GM19099 (cell line): ENCODE data around the gene NSF.
"Not testable (repeated sequence)": the region's sequence is repeated elsewhere in the genome, so short reads cannot be mapped to it uniquely, and the experiment has no call there.

Experiments used
- POLR2A ChIP-seq: IDR thresholded peaks from 3 replicates; pipeline ENCODE4 v1.6.1; 2011; ENCODE audit warnings: low read depth; ENCODE audit not compliant: insufficient read length; ENCODE audit errors: extremely low read depth

Gene NSF

DNA sequence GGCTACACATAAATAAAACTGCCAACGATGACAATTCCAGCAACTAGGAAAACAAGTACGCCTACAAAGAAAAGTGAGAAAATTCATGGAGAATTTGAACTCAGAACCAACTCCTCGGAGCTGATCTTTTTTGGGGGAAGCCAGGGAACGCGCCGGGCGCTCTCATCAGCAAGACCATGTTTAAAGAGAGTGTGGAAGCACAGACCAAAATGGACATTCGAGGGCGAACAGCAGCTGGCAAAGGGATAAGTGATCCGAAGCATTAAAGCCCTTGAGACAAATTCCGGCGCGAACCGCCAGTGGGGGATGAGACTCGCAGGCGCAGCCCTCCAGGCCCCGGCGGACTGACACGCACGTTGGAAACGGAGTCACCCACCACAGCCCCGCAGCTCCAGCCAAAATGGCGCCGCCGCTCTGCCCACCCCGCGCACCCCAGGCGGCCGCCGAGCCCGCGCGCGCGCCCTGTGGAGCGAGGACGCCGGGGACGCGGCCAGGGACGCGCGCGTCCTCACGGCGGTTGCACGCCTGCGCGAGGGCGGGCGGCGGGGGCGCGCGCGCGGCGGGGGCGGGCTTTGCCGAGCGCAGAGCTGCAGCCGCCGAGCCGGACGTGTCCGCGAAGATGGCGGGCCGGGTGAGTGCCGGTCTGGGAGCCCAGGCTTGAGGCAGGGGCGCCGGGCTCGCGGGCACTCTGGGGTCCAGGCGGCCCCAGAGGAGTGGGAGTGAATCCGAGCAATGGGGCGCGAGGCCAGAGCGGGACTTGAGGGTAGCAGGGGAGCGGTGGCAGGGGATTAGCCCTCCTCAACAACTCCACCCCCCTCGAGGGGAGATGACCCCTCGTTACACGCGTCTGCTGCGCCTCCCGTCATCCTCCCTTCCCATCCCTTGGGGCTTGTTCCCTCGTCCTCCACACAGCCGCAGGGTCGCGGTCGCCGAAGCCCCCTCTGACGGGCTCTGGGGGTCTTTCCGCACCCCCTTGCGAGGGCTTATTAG lies at the start of gene NSF:
Gene NSF (plus strand): TSS at position 513 of the 990 bp plus-strand sequence. CDS start 107 bp downstream, at position 620.
- not testable (repeated sequence) for TF ChIP-seq POLR2A

DNA sequence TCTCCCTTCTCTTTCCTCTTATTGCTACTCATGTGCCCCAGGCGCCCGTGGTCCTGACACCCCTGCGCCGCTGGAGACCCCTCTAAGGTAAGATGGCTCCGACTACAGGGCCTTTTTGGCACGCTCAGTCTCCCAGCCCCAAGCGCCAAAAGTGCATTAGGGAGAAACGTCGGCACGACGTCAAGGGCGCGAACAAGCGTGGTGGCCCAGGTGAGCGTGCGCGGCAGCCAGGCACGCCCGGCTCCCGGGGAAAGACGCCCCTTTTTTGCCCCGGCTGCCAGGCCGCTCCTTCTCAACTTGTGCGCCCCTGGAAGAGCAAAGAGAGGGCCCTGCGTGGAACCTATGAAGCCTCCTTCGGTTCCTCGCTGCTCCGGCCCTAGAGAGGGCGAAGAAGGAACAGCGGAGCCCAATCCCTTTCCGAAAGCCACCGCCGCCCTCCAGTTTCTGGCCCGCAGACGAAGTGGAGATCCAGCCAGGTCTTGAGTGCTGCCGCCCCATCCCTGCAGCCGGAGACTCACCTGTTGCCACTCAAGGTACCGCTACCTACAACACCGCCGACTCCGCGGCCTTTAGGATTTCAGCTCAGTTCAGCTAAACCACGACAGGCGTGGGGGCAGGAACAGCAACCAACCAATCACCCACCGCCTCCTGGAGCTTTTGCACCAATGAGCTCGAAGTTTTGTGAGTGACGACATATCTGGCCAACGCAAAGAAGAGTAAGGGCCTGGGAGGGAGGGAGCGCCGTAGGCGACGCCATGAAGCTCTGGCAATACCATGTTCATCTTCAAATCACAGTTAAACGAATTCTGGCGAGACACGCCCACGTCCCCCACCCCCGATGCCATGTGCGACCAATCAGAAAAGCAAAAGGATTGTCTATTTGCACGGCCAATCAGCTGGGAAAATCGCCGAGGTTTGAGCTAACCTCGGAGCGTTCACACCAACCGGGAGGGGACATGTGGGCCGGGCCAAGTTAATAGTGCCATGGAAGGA lies 11.1 kb upstream of the NSF start, which contains the start of gene ARL17A:
Gene ARL17A (minus strand): TSS at position 609 of the 993 bp plus-strand sequence. CDS start 3,369 bp downstream, outside the sequence.
- TF ChIP-seq POLR2A = not testable (repeated sequence)

DNA sequence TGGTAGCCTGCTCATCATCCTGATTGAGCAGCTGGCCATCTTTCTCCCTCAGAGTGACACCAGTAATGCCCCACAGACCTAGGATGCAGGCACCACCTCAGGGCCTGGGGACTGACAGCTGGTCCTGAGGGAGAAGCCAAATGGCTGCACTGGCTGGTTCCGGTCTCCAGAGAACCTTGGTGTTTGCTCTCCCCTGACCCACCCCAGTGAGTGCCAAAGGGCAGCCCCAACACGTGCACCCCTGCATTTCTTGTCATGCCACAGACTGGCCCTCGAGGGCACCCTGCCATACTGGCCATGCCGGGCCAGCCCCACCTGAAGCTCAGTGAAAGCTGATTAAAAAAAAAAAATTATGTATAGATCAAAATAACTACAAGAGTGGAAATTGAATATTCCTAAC lies 127.5 kb downstream of the NSF start:
- no peak for TF ChIP-seq POLR2A

DNA sequence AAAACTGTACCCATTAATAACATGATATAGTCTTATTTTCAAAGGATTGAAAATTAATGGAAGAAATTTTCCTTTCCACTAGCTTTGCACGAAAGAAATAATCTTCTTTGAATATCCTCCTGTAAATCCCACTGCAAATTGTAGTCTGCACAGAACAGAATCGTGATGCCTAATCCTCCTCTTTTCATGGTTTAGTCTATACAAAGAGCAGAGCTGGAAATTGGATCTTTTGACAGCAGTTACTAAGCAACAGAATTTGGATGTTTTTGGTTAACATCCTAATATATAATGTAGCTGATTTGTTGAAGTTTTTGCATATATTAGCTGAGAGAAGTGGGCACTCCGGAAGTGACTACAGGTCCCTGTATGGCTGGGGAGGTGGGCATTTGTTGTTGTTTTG lies 129.4 kb downstream of the NSF start:
- no peak for TF ChIP-seq POLR2A

DNA sequence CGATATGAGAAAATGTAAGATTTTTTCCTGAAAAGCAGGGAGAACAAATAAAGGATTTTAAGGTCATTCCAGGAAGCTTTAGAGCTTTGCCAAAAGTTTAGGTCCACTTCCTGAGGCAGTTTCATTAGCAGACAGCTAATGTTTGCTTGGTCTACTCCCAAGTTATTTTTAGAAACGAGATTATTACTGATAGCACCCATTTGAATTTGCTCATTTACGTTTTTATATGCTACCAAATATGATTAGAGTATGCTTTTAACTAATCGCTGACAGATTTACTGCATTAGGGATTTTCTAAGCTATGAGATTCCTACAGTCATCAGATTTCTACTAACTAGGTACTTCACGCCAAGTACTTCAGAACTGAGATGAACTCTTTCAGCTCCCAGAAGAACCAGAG lies 129.9 kb downstream of the NSF start:
- TF ChIP-seq POLR2A = no peak

DNA sequence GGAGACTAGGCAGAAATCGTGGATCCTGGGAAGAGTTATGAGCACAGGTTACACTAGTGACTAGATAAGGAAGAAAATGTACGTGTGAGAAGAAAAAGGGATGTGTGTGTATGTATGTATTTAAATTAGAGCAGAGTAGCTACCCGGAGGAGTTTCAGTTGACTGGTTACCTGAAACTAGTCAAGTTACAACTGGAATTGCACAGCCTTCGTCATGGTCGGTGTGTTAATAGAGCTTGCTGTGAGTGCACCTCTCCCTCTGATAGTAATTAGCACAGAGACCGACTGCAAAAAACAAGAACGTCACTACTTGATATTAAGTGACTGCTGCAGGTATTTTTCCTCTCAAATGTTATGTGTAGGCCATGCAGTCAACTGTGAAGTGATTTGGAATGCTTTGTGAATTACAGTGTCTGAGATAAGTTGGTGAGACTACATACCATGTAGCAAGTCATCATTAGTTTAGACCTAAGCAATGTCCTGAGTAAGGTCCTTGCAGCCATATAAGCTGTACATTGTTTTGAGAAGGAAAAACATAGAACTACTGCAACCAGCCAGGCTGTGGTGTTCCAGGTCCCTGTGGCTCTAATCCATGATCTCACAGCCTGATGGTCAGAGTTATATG lies 132.3 kb downstream of the NSF start:
- TF ChIP-seq POLR2A = no peak

DNA sequence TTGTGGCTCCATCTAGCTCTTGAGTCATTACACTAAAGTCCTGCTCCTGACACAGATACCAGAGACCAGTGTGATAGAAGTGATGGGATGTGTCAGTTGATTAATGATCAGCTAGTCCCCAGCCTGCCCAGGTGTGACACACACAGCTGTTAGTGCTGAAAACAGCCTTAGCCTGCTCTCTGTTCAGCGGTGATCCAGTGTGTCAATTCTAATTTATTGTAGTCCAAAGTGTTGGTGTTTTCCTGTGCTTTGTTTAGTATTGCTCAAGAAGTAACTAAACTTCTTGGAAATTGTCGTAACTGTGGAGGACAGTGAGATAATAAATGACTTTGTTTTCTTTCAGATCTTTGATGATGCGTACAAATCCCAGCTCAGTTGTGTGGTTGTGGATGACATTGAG lies 135.7 kb downstream of the NSF start:
- TF ChIP-seq POLR2A = no peak

DNA sequence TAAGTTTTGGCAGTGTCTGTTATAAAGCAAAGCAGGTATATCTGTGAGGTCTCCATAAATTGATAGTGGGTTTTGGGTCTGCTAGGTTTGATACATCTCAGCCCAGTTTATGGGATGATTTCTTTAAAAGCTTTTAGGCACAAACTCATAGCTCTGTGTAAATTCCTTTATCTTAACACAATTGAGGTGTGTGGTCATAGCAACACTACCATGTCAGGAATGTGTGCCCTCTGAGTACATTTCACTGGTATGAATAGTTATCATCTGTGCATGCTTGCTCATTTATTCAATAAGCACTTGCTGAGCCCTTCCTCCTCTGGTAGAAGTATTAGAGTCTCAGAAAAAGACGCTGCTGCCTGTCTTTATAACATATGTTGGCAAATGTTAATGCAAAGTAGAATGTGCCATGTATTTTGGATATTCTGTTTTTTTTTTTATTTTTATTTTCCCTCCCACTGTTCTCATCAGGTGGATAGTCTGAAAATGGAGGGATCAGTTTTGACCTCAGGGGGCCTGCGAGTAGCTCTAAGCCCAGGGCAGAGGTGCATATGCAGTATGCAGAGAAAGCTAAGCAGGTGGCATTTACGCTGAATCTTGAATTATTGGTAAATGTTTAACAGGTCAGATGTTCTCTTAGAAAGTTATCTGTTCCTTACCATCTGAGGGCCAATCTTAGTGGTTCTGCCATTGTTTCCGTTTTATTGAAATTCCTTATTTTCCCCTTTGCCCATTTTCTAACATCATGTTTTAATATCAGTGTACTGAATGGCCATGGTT lies 137.3 kb downstream of the NSF start:
- no peak for TF ChIP-seq POLR2A

DNA sequence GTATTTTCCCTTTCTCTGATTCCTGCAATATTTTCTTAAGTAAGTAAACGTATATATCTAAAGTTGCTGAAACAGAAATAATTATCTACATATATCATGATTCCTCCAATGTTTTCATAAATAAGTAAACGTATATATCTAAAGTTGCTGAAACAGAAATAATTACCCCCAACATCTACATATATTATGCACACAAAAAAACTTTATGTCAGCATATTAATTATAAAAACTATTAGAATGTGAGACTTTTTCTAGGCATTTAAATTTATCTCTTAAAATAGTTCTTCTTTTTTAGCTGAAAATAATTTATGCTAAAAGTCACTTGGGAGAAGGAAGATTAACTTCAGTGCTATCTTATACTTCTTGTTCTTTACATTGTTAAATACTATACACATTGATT lies 139.6 kb downstream of the NSF start:
- TF ChIP-seq POLR2A = no peak

DNA sequence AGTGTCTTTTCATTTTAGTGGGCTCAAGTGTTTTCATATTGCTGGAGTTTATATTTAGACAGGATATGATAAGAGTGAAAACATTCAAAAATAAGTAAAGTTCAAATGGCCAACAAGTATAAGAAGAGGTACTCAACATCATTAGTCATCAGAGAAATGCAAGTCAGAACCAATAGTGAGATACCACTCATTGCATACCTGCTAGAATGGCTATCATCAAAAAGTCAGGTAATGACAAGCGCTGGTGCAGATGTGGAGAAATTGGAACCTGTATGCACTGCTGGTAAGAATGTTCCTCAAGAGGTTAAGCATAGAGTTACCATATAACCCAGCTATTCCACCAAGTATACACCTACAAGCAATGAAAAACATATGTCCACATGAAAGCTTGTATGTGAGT lies 140.2 kb downstream of the NSF start:
- TF ChIP-seq POLR2A = no peak

DNA sequence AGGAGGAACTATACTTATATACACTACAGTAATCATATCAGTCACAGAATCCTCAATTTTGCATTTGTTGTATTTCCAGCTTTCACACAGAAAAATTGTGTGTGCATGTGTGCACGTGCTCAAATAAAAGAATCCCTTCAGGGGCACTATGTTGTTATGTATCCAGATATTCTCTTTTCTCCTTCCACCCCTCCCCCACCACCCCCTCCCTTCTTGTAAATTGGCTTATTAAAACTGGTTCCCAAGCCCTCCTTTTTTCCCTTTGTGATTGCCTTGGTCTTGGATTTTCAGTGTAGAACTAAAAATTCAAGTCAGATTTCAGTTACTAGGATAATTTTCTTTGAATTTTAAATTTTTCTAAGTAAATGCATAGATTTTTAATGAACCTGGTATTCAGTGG lies 141.7 kb downstream of the NSF start:
- no peak for TF ChIP-seq POLR2A

DNA sequence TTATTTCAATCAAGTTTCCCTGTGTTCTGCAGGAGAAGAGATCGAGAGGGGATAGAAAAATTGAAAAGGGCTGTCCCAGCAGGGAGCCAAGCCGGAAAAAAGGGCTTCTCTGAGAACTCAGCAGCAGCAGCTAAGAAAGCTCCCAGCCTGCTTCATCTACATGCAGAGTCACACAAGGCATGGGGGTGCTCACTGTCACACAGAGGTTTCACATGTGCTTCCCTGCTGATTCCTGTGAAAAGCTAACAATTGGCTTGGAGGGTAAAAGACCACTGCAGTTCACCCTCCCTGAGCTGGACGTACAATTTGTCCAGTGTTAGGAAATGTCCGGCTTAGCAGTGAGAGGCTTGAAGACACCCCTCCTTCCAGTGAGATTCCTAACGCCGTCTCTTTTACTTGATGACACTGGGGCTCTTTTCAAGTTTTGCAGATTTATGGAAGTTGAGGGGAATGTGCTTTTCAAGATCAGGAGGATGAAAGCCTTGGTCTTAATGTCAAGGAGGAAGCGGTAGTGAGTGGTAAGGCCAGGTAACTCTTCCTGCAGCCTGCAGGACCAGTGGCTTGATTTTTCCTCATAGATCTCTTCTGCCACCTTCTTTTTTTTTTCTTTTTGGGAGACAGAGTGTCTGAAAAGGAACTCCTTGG lies 142.4 kb downstream of the NSF start:
- TF ChIP-seq POLR2A = no peak

DNA sequence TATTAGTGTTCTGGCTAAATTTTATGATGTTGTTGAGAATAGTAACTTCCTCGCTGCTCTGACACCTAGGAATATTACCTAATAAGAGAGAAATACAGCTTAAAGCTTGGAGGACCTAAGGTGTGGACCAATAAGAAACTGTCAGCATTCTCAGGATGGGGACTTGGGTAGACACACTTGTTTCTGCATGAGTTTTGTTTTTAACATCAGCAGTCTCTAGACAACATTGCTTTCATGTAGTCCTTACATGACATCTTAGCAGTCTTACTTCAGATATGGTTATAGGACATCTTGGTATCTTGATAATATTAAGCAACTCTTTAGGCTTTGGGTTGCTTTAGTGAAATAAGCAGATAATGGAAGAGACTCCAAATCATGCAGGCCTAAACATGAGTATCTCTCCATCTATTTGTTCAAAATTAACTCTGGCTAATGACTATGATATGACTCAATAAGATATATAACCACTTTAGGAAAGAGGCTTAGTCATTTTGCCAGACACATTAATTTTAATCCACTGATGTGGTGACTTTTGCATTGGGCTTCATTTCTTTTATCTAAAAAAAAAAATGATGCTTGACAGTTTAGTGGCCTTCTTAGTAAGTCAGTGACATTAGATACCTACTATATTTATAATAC lies 143.5 kb downstream of the NSF start:
- TF ChIP-seq POLR2A = no peak

DNA sequence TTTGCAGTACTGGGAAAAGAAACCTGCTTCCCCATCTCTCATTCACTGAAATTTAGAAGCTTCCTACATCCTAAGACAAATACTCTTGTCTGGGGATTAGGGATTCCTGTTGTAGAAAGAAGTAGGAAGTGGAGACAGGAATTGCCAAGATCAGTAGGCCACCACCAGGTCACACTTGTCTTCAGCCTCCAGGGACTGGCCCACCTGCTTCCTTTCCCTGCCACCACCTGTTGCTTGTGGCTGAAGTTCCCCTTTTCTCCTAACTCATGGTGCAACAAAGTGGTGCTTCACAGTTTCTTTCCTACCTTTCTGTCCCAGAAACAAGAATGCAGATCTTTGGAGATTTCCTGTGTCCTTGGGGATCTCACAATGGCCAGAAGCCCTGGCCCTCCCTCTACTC lies 145.6 kb downstream of the NSF start:
- TF ChIP-seq POLR2A = no peak

DNA sequence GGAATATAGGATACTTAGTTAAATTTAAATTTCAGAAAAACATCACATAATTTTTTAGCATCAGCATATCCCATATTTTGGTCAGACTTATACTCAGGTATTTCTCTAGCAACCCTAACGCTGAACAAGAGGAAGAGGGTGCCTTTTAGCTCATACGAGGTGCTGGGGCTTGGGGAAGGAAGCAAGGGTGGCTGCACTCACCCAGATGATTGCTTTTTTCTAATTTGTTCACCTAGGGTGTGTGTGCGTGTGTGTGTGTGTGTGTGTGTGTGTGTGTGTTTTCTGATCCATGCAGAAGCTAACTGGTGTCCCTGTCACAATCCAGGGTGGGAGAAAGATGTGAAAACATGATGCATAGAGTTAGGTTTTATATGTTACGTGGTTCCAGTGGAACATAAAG lies 146.9 kb downstream of the NSF start:
- no peak for TF ChIP-seq POLR2A
